GM12878 (cell line): ENCODE results near the gene WIPF2. TPM values are rescaled to one million over a fixed set of nuclear protein-coding genes. Genes with fewer than 3 reads are reported as not detected.

ENCODE experiments used
- ATAC-seq: fragments of 200-7000 bp; cut with Tn5 transposase; 3 replicates; pipeline ENCODE4 v1.9.1; 2020; ENCODE audit warnings: mild to moderate bottlenecking, moderate library complexity
- BruUV-seq: library from RNA; stranded (reverse); fragments of 400-500 nt; replicated peaks from 2 replicates; lab custom pipeline; 2021; lab: Mats Ljungman, UMichigan
- CTCF ChIA-PET: fragments of 300-600 bp; sonication (Branson Sonifier 250); formaldehyde crosslinking; extraction: SDS; loops from one replicate; lab custom pipeline; 2021; ENCODE audit warnings: inconsistent platforms; lab: Yijun Ruan, JAX
- POLR2A ChIA-PET: fragments of 350-600 bp; formaldehyde crosslinking; extraction: SDS; loops from one replicate; lab custom pipeline; 2021; ENCODE audit warnings: inconsistent platforms; lab: Charles Lee
- RAD21 ChIA-PET: fragments of 300-600 bp; sonication (Branson Sonifier 250); formaldehyde crosslinking; loops from one replicate; lab custom pipeline; 2023; ENCODE audit warnings: antibody characterized with exemption; ENCODE audit not compliant: unreplicated experiment; lab: Charles Lee
- SMC1A ChIA-PET: fragments of 300-600 bp; sonication (Branson Sonifier 250); formaldehyde crosslinking; loops from one replicate; lab custom pipeline; 2023; ENCODE audit not compliant: unreplicated experiment, uncharacterized antibody; lab: Charles Lee
- DNase-seq: peaks from one replicate; pipeline ENCODE4 v3.0.0-alpha.2; 2011; ENCODE audit warnings: low read depth, low spot score
- FAIRE-seq: peaks from 3 replicates; lab custom pipeline; 2011; peaks lifted over from hg19 to GRCh38; lab: Jason Lieb, UNC
- H2AFZ ChIP-seq: 2 replicates; pipeline ENCODE4 v1.6.0; 2011; ENCODE audit warnings: low read depth, low read length, control low read depth; ENCODE audit not compliant: control insufficient read depth
- H3K27ac ChIP-seq: 2 replicates; pipeline ENCODE4 v1.5.1; 2011; ENCODE audit warnings: control low read depth; ENCODE audit not compliant: control insufficient read depth, insufficient read depth
- H3K27me3 ChIP-seq, 2 experiments: replicated peaks in 1 of 2; 2 replicates each; pipeline versions ENCODE4 v1.6.0 to v1.6.1; 2011; ENCODE audit warnings: low read length in 1 of 2; ENCODE audit not compliant: control insufficient read depth in 2 of 2, insufficient read depth in 2 of 2
- H3K36me3 ChIP-seq, 2 experiments: 2 replicates each; pipeline ENCODE4 v1.5.1; 2011; ENCODE audit warnings: low read length in 1 of 2; ENCODE audit not compliant: control insufficient read depth in 2 of 2, insufficient read depth in 2 of 2
- H3K4me1 ChIP-seq: 2 replicates; pipeline ENCODE4 v1.6.1; 2011; ENCODE audit warnings: mild to moderate bottlenecking, low read length, moderate library complexity, mixed read lengths; ENCODE audit not compliant: control insufficient read depth, insufficient read depth
- H3K4me2 ChIP-seq: 2 replicates; pipeline ENCODE4 v1.6.0; 2011; ENCODE audit warnings: control low read depth; ENCODE audit not compliant: control insufficient read depth, insufficient read depth
- H3K4me3 ChIP-seq: fragments of 200-600 bp; sonication (generic); 2 replicates; pipeline ENCODE4 v1.5.1; 2016
- H3K79me2 ChIP-seq: 2 replicates; pipeline ENCODE4 v1.6.0; 2011; ENCODE audit warnings: low read length; ENCODE audit not compliant: control insufficient read depth, insufficient read depth
- H3K9ac ChIP-seq: 2 replicates; pipeline ENCODE4 v1.8.0; 2011; ENCODE audit warnings: low read length, control low read depth, mixed read lengths; ENCODE audit not compliant: control insufficient read depth, insufficient read depth
- H3K9me3 ChIP-seq: replicated peaks from 3 replicates; pipeline ENCODE4 v1.5.1; 2011; ENCODE audit warnings: mild to moderate bottlenecking, low read length; ENCODE audit not compliant: control insufficient read depth, insufficient read depth
- H4K20me1 ChIP-seq: 2 replicates; pipeline ENCODE4 v1.6.0; 2011; ENCODE audit not compliant: control insufficient read depth, insufficient read depth
- CBFB ChIP-seq: IDR thresholded peaks from 2 replicates; pipeline ENCODE4 v1.6.1; 2016; ENCODE audit warnings: antibody characterized with exemption, low read depth
- CEBPB ChIP-seq, 2 experiments: fragments of 150-350 bp in 1 of 2; IDR thresholded peaks; 2 replicates each; pipeline ENCODE4 v1.6.1; 2012 to 2014; ENCODE audit warnings: low read depth in 2 of 2, low read length in 2 of 2, borderline replicate concordance in 1 of 2, inconsistent platforms in 1 of 2
- CREM ChIP-seq: IDR thresholded peaks from 2 replicates; pipeline ENCODE4 v1.6.1; 2014; ENCODE audit warnings: antibody characterized with exemption, low read depth
- EP300 ChIP-seq, 2 experiments: fragments of 150-350 bp in 1 of 2; IDR thresholded peaks; 2 replicates each; pipeline ENCODE4 v1.6.1; 2011 to 2012; ENCODE audit warnings: low read depth in 2 of 2, low read length in 2 of 2, borderline replicate concordance in 1 of 2, improper control_type of control experiment in 1 of 2, inconsistent platforms in 1 of 2; ENCODE audit not compliant: control insufficient read depth in 1 of 2
- ESRRA ChIP-seq: IDR thresholded peaks from 2 replicates; pipeline ENCODE4 v1.6.1; 2012; ENCODE audit warnings: mild to moderate bottlenecking, low read length, improper control_type of control experiment
- FOXK2 ChIP-seq: fragments of 450-650 bp; IDR thresholded peaks from 2 replicates; pipeline ENCODE4 v1.6.1; 2017; ENCODE audit warnings: mild to moderate bottlenecking, moderate library complexity
- IRF3 ChIP-seq: fragments of 450-650 bp; IDR thresholded peaks from 2 replicates; pipeline ENCODE4 v1.6.1; 2014; ENCODE audit warnings: mild to moderate bottlenecking
- JUNB ChIP-seq: IDR thresholded peaks from 2 replicates; pipeline ENCODE4 v1.6.1; 2016; ENCODE audit warnings: antibody characterized with exemption, mild to moderate bottlenecking
- KAT2A ChIP-seq: conservative IDR thresholded peaks from 2 replicates; pipeline ENCODE4 v1.6.1; 2011; ENCODE audit warnings: low read depth, low read length; ENCODE audit not compliant: control insufficient read depth
- MEF2B ChIP-seq: fragments of 450-650 bp; IDR thresholded peaks from 2 replicates; pipeline ENCODE4 v1.6.1; 2018; ENCODE audit warnings: mild to moderate bottlenecking, moderate library complexity; ENCODE audit not compliant: partially characterized antibody, poor library complexity, severe bottlenecking
- NFXL1 ChIP-seq: fragments of 450-650 bp; IDR thresholded peaks from 2 replicates; pipeline ENCODE4 v1.6.1; 2017; ENCODE audit warnings: antibody characterized with exemption, mild to moderate bottlenecking, borderline replicate concordance
- SMARCA5 ChIP-seq: fragments of 450-650 bp; IDR thresholded peaks from 2 replicates; pipeline ENCODE4 v1.6.1; 2017; ENCODE audit warnings: mild to moderate bottlenecking
- USF2 ChIP-seq: IDR thresholded peaks from 2 replicates; pipeline ENCODE4 v1.6.1; 2011; ENCODE audit warnings: low read depth, low read length, improper control_type of control experiment, borderline replicate concordance
- ZBTB40 ChIP-seq: fragments of 450-650 bp; IDR thresholded peaks from 2 replicates; pipeline ENCODE4 v1.6.1; 2016; ENCODE audit warnings: mild to moderate bottlenecking, moderate library complexity, borderline replicate concordance
- ZNF384 ChIP-seq: IDR thresholded peaks from 2 replicates; pipeline ENCODE4 v1.6.1; 2012; ENCODE audit warnings: low read depth, mild to moderate bottlenecking, low read length, improper control_type of control experiment, borderline replicate concordance
- WGBS: methylation state at CpG from one replicate; pipeline ENCODE4 v1.1.6; 2016; ENCODE audit warnings: low lambda C conversion rate; ENCODE audit not compliant: insufficient replicate concordance, insufficient coverage; ENCODE audit errors: missing lambda C conversion rate; 5-methylcytosine and 5-hydroxymethylcytosine counted together
- in situ Hi-C: fragments of 300-500 bp; cut with MboI; formaldehyde crosslinking; loops from 9 replicates; pipeline ENCODE4 v1.14.3; 2018; ENCODE audit warnings: mixed read lengths
- intact Hi-C: fragments of 100-400 bp; cut with micrococcal nuclease; formaldehyde crosslinking; loops from one replicate; pipeline ENCODE4 v1.14.2; 2022; ENCODE audit not compliant: unreplicated experiment
- polyA plus RNA-seq, 11 experiments: library from polyadenylated mRNA; depleted of rRNA in 4 of 11; unstranded in 6 of 11; stranded (reverse) in 5 of 11; fragments of >200 nt; fragmentation: Nextera tagmentation in 4 of 11; fragmentation: Illumina TruSeq in 1 of 11; extraction: Ambion mirVana in 4 of 11; extraction: Trizol in 1 of 11; gene quantifications; 1 replicate in 1 of 11; 2 replicates in 10 of 11; pipeline versions ENCODE4 v1.2.1 to v1.2.3, GENCODE V29; 2011 to 2016; ENCODE audit warnings: inconsistent platforms in 2 of 11, missing spikeins in 2 of 11, low read depth in 1 of 11
- total RNA-seq, 4 experiments: library from RNA; depleted of rRNA in 3 of 4; stranded (reverse); fragments of >200 nt in 3 of 4; fragmentation: Illumina TruSeq in 1 of 4; extraction: Trizol in 1 of 4; gene quantifications; 2 replicates each; pipeline versions ENCODE4 v1.2.1 to v1.2.3, GENCODE V29; 2013 to 2021

The WIPF2 gene
- total and polyA plus RNA-seq, 10 of the 15 experiments (the other 5 are each of a cell fraction or from before 2014, with no cell fraction given) = 4.2 to 20.8 (median 7.1) TPM

GRCh38 chr17:40248507-40248906, 29.4 kb downstream of the WIPF2 start:
- H3K79me2 ChIP-seq = no peaks in the 10 kb centered on the region; the same call in none of the 2 replicates

More at GRCh38 chr17:40248507-40248906, 29.4 kb downstream of the WIPF2 start:
- POLR2A ChIA-PET = no interaction called here
- no peaks in the 10 kb centered on the region for H3K9me3 ChIP-seq
- RAD21 ChIA-PET = no interaction called here
- in situ Hi-C loops = no loop called here
- FAIRE-seq (no peak), ATAC-seq (no peak), DNase-seq (no peak)
- no peaks in the 10 kb centered on the region for H3K27me3 ChIP-seq
- H3K4me3 ChIP-seq = no peak overlapping the region
- H3K27ac ChIP-seq = no peak overlapping the region
- no peaks in the 10 kb centered on the region for H4K20me1 ChIP-seq
- intact Hi-C loops = no loop called here
- CTCF ChIA-PET = no interaction called here
- no TSS peak for BruUV-seq
- no peaks in the 10 kb centered on the region; a peak in 2 of 4 replicates for H3K36me3 ChIP-seq
- H3K4me1 ChIP-seq = no peaks in the 10 kb centered on the region
- H3K9ac ChIP-seq = no peak overlapping the region
- no peak overlapping the region for H3K4me2 ChIP-seq
- TF ChIP-seq NFXL1 (no peak), FOXK2 (no peak), EP300 (IDR thresholded peaks at IDR 0.05; ENCODE audit: borderline replicate concordance in 1 of 2, control insufficient read depth in 1 of 2, low read depth in 2 of 2, low read length in 2 of 2) (no peak), CBFB (no peak), CEBPB (IDR thresholded peaks at IDR 0.05; ENCODE audit: borderline replicate concordance in 1 of 2, low read depth in 2 of 2, low read length in 2 of 2) (no peak), KAT2A (no peak), ESRRA (no peak), IRF3 (no peak), USF2 (no peak), SMARCA5 (no peak), MEF2B (no peak), CREM (no peak), ZBTB40 (no peak), ZNF384 (no peak), JUNB (no peak)
- WGBS = 90% methylated on average over 1 of the region's 1 CpG
- no peak overlapping the region for H2AFZ ChIP-seq
- SMC1A ChIA-PET = no interaction called here
